HG02884 (cell line): Measurements from ENCODE around the gene C12orf43.

ENCODE experiments used
- ATAC-seq: cut with Tn5 transposase; IDR thresholded peaks from one replicate; pipeline ENCODE4 v1.9.1; 2021; ENCODE audit warnings: mild to moderate bottlenecking, moderate library complexity; ENCODE audit not compliant: unreplicated experiment

Gene C12orf43

DNA sequence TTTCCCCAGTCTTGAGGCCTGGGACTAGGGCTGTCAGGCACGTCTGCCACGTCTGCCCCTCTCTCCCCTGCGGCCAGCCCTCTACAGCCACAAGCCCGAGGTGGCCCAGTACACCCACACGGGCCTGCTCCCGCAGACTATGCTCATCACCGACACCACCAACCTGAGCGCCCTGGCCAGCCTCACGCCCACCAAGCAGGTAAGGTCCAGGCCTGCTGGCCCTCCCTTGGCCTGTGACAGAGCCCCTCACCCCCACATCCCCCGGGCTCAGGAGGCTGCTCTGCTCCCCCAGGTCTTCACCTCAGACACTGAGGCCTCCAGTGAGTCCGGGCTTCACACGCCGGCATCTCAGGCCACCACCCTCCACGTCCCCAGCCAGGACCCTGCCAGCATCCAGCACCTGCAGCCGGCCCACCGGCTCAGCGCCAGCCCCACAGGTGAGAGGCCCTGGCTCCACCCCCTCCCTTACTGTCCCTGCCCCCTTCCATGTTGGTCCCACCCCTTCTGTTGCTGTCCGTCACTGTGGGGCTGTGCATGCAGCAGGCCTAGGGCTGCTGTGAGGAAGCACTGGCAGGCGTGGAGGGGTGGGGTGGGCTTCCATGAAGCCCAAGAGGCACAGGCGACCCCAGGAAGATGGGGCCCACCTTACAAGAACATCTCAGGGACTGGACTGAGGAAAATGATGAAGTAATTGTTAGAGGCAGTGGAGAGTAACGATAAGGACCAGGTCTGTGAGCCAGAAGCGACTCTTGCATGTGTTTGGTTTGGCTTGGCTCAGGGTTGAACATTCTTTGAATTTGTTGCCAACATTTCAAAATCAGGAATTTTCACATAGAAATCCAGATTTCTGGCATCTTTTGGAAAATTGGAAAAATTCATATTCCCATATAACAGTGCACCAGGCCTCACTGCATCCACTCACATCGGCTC, 16.8 kb downstream of the C12orf43 start:
- no peak for ATAC-seq

DNA sequence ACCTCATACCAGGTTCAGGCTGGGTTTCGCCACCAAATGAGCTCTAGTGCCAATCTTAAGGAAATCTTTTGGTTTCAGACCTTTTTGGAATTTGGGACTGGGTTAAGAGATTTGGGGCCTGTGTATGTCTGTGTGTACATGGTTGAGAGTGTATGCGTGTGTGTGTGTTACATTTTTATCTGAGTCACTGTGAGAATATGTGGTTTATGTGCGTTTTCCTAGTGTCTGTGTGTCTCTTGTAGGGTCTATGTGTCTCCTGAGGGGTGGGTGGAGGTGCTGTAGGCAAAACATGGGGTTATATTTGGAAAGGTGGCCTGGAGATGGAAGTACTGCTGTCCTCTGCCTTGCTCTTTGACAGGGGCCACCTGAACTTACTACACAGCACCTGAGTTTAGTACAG, 17.9 kb downstream of the C12orf43 start:
- no peak for ATAC-seq

DNA sequence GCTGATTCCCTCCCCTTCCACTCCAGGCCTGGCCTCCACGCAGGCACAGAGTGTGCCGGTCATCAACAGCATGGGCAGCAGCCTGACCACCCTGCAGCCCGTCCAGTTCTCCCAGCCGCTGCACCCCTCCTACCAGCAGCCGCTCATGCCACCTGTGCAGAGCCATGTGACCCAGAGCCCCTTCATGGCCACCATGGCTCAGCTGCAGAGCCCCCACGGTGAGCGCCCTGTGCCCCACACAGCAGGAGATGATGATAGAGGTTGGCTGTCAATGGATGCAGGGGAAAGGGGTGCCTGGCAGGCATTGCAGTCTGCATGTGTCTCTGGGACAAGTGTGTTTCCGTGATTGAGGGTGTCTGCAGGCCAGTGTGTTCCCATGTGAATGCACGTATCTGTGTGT, 18.8 kb downstream of the C12orf43 start:
- no peak for ATAC-seq

DNA sequence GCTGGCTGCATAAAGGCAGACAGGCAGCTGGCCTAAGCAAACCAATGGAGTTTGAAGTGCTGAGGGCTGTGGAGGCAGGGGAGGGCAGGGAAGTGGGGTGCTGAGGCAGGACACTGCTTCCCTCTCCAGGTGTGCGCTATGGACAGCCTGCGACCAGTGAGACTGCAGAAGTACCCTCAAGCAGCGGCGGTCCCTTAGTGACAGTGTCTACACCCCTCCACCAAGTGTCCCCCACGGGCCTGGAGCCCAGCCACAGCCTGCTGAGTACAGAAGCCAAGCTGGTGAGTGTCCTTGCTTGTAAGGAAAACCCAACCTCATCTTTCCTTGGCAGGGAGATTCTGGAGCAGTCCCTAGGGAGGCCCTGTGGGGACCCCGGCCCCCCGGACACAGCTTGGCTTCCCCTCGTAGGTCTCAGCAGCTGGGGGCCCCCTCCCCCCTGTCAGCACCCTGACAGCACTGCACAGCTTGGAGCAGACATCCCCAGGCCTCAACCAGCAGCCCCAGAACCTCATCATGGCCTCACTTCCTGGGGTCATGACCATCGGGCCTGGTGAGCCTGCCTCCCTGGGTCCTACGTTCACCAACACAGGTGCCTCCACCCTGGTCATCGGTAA, 20.0 kb downstream of the C12orf43 start:
- ATAC-seq, result no peak

DNA sequence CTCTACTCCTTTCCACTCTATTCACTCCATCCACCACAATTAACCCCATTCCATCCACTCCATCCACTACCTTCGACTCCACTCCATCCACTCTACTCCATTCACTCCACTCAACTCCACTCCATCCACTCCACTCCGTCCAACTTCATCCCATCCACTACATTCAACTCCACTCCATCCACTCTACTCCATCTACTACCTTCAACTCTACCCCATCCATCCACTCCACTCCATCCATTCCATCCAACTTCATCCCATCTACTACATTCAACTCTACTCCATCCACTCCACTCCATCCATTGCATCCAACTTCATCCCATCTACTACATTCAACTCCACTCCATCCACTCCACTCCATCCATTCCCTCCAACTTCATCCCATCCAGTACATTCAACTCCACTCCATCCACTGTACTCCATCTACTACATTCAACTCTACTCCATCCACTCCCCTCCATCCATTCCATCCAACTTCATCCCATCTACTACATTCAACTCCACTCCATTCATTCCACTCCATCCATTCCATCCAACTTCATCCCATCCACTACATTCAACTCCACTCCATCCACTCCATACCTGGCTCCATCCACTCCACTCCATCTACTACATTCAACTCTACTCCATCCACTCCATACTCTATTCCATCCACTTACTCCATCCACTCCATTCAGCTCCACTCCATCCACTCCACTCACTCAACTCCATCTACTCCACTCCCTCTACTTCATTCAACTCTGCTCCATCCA, 21.5 kb downstream of the C12orf43 start:
- no peak for ATAC-seq

DNA sequence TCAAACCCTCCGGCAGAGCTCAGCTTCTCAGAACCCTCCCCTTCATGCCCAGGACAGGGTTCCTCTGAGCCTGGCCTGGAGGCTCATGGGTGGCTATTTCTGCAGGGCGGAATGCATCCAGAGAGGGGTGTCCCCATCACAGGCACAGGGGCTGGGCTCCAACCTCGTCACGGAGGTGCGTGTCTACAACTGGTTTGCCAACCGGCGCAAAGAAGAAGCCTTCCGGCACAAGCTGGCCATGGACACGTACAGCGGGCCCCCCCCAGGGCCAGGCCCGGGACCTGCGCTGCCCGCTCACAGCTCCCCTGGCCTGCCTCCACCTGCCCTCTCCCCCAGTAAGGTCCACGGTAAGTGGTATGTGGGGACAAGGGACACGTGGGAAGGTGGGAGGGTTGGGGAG, 22.2 kb downstream of the C12orf43 start:
- no peak for ATAC-seq

DNA sequence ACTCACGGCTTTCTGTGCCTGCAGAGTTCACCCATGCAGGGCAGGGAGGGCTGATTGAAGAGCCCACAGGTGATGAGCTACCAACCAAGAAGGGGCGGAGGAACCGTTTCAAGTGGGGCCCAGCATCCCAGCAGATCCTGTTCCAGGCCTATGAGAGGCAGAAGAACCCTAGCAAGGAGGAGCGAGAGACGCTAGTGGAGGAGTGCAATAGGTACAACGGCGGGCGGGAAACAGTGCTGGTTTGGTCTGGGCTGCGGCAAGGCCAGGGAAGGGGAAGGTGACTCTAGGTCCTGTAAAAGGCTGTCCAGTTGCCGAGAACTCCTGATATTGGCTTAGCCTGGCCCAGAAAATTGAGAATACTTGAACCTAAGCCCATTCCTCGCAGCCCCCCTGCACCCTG, 22.8 kb downstream of the C12orf43 start:
- ATAC-seq, result no peak

DNA sequence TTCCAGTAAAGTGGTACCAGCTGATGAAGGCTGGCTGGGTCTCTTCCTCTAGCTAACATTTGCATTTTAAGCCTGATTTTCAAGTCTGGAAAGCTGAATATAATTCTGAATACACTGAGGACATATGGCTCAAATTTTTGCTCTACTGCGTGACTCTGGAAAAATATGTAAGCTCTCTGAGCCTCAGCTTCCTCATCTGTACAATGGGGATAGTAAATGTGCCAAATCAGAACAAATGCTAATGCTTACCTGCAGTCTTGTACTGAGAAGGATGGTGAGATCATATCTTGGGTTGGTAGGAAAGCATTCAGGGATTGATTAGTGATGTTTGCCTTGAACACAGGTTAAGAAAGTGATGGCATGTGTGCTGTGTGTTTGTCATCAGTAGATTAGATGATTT, 23.3 kb downstream of the C12orf43 start:
- no peak for ATAC-seq

DNA sequence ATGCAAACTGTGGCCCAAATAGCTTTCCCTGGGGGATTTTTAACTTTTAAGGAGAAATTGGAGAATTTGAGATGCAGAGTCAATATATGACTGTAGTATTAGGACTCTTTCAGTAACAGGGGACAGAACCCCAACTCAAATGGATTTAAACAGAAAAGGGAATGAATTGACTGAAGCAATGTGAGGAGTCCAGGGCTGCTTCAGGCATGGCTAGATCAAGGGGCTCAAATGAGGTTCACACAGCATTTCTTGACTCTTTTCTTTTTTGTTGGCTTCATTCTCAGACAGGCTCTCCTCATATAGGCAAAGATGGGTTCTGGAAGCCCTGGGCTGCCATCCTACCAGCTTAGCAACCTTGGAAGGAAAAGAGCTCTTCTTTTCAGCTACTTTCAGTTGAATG, 24.3 kb downstream of the C12orf43 start:
- no peak for ATAC-seq

DNA sequence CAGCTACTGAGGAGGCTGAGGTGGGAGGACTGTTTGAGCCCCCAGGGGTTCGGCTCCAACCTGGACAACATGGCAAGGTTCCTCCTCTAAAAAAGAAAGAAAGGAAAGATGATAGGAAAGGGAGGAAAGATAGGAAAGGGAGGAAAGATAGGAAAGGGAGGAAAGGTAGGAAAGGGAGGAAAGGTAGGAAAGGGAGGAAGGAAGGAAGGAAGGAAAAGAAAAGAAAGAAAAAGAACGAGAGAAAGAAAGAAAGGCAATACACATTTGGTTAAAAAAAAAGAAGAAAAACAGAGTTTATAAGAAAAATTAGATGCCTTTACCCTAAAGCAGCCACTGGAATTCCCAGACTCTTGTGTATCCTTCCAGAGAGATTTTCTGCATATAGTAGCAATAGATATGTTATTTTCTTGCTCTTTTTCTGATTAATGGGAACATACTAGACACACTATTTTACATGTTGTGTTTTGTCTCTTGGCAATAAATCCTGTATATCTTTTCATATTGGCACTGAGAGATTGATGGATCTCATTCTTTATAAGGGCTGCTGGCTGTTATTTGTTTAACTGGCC, 25.7 kb downstream of the C12orf43 start:
- ATAC-seq, result no peak

DNA sequence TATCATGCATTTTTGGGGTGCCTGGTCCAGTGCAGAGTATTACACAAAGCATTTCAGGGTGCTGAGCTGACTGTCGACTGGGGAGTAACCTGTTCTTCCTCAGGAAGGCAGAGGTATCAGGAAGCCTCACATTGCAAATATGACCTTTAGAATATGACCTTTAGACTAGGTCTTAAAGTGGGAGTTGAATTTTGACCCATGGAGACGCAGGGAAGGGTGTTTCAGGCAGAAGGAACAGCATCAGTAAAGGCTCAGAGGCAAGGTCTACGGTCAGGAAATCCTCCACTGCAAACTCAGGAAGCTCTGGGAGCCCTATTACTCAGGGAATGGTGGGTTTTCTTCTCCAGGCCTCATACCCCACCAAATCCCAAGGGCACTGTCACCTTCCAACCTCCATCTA, 26.6 kb downstream of the C12orf43 start:
- no peak for ATAC-seq

DNA sequence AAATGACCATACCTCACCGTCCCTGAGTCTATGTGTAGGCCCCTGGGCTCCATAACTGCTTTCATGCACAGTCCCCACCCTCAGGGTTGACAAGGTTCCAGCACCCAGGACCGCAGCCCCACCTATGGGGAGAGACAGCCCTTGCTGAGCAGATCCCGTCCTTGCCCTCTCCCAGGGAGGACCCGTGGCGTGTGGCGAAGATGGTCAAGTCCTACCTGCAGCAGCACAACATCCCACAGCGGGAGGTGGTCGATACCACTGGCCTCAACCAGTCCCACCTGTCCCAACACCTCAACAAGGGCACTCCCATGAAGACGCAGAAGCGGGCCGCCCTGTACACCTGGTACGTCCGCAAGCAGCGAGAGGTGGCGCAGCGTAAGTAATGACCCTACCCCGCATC, 27.6 kb downstream of the C12orf43 start:
- no peak for ATAC-seq

DNA sequence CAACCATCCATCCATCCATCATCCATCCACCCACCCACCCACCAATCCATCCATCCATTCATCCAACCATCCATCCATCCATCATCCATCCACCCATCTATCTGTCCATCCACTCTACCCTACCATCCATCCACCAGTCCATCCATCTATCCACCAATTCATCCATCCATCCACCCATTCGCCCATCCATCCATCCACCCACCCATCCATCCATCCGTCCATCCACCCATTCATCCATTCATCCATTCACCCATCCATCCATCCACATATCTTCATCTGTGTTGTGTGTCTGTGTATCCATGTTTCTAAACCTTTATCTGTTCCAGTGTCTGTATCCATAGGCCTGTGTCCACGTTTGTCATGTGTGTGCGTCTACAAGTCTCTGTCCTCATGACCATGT, 28.1 kb downstream of the C12orf43 start:
- ATAC-seq, result no peak

DNA sequence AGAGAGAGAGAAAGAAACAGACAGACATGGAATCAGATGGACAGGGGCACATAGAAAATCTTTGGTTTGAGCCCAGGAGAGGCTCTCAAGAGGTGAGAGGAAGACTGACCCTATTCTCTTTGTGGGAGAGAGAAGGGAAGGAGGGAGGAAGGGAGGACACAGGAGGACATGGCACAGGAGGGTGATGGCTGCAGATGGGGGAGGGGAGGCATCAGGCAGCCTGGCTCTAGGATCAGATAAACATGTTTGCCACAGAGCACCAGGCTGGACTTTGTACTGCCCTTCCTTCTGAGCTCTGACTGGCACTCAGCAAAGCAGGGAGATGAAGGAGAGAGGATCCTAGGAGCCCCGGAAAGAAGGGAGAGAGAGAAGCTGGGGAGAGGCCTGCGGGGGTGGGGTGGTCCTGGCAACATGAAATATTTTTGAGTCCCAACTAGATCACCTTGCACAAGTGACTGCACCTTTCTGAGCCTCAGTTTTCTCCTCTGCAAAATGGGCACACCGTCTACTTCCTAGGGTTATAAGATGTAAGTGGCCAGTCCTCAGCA, 31.9 kb downstream of the C12orf43 start:
- ATAC-seq, result no peak

DNA sequence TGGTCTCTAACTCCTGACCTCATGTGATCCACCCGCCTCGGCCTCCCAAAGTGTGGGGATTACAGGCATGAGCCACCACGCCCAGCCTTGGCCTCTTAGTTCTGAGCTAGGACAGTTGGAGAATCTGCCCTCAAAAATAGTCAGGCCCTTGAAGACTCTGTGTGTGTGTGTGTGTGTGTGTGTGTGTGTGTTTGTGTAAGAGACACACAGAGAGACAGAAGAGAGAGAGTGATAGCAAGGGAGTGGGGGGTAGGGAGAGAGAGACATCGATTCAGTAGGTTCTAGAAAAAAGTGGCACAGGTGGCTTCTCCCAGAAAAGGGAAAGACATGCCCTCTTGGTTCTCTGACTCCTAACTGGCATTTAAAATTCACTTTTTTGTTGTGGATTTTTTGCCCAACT, 32.5 kb downstream of the C12orf43 start:
- no peak for ATAC-seq

DNA sequence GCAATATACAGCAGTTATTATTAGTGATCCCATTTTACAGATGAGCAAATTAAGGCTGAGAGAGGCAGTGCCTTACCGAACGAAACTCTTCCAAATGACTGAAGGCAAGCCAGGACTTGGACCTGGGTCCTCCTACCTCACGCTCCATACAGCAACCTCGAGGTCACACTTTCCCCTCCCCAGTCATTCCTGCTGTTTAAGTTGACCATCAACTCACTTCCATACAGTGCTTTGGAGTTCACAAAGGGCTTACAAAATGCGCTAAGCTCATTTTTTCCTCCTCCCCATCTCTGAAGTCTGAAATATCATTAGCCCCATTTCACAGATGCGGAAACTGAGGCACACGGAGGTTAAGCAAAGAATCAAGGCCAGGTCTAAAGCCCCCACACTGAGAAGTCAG, 33.6 kb downstream of the C12orf43 start:
- ATAC-seq, result no peak

DNA sequence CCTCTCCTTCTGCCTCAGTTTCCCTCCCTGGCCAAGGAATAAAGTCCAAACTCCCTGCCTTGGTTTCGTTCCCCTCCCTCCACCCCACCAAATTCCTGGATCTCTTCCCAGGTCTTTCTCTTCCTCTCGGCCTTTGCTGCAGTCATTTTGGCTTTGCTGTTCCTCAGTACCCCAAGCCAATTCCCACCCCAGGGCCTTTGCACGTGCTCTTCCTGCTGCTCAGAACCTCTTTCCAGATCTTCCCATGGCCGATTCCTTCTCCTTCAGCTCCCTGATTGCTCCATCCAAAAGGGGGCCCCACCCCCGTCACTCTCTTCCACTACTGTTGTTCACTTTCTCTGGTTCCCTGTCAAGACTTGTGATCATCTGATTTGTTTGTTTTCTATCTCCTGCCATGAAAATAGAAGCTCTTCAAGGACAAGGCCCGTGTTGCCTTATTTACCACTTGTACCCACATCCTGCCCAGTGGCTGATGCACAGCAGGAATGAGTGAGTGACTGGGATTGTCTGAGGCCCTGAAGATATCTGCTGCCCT, 34.8 kb downstream of the C12orf43 start:
- ATAC-seq, result no peak

DNA sequence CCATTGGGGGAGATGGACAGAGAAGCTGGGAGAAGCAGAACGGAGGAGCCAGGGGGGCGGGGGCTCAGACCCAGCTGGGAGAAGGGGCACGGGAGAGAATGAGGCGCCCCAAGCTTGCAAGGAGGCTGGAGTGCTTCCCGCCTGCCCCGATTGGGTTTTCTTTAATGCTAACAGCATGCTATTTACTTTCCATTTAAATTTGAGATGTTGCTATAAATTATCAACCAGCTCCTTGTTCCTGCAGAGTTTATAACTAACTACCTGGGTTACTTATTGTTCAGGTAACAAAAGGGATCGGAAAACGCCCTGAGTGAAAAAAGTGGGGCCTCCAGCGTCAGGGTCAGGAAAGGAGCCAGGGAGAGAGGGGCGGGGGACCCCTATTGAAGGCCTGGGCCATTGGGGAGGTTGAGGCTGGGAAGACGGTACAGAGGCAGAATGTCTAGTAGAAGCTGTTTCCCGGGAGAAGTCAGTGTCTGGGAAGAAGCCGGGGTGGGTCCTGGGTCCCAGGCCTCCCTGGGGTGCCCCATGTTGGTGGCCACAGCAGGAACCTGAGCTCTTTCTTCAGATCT, 35.4 kb downstream of the C12orf43 start:
- ATAC-seq, result no peak

DNA sequence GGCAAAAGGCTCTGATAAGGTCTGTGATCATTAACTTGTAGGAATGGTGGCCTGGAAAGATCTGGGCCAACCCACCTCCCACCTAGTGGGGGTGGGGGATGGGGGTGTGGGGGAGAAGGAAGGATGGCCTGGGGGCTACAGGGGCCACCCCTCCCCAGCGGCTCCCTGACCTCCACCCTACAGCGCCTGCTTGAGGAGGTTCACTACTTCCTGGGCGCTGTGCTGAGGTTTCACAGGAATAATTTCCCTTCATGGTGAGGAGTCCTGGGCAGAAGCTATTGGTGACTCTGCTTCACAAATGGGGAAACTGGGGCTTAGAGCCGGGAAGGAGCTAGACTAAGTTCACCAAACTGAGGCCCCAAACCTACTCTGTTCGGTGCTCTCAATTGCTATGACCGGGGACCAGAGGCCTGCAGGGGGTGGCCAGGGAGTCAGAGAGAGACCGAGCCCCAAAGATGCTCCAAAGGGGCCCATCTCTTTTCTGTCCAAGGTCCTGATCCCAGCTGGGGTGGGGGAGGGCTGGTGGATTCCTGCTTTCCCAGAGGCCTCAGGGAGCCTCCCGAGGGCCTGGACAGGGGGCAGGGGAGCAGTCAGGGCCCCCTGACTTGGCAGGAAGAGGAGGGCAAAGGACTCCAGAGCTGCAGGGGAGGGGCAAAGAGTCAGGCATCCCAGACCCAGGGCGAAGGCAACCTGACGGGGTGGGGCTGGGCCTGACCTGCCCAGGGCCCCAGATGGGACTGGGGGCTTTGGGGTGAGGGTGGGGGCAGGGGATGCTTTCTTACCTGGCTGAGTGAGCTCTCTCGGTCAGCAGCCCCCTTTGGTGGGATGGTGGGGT, 36.2 kb downstream of the C12orf43 start:
- ATAC-seq, result no peak
